AG04449 (cell line): ENCODE results near the gene LARGE1.

Experiments used
- CTCF ChIA-PET: fragments of 350-600 bp; formaldehyde crosslinking; extraction: SDS; loops from one replicate; lab custom pipeline; 2021; ENCODE audit warnings: antibody characterized with exemption; lab: Yijun Ruan, JAX
- POLR2A ChIA-PET: fragments of 400-600, 350-600 bp; formaldehyde crosslinking; extraction: SDS; loops from one replicate; lab custom pipeline; 2020; ENCODE audit warnings: antibody characterized with exemption, inconsistent platforms; lab: Yijun Ruan, JAX
- DNase-seq: peaks from one replicate; pipeline ENCODE4 v3.0.0-alpha.2; 2010; ENCODE audit warnings: low read depth, low spot score
- H3K4me3 ChIP-seq: 2 replicates; pipeline ENCODE4 v1.5.1; 2011; ENCODE audit warnings: low read depth, mild to moderate bottlenecking, control low read depth, low read length
- CTCF ChIP-seq: IDR thresholded peaks from one replicate; pipeline ENCODE4 v1.5.1; 2011; ENCODE audit warnings: mild to moderate bottlenecking, moderate library complexity, low read length, control low read depth, inconsistent platforms; ENCODE audit not compliant: insufficient read depth; ENCODE audit errors: missing control alignments

LARGE1 gene

DNA sequence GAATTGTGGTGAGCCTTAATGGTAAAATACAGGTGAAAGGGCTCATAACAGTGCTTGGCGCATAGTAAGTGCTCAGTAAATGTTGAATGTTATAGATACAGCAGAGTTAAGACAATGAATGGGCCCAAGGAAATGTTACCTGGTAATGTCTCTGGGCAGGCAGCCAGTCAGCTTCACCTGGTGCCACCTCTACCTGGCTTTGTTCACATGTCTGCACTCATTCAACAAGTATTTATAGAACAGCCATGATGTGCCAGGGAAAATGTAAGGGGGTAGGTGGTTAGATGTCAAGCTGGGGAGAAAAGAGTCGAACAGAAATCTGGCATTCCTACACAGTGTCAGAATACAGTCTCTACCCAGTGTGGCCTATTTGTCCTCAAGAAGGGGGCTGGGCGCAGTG, 623.3 kb downstream of the LARGE1 start:
- no peak overlapping the region for H3K4me3 ChIP-seq
- ChIA-PET POLR2A (no interaction called here), CTCF (interaction anchor here (3.6 kb wide), 1 partner anchor 171 kb away, joined by 12 read pairs; no protein-coding TSS in a partner anchor)
- no peak for DNase-seq
- no peak for TF ChIP-seq CTCF

DNA sequence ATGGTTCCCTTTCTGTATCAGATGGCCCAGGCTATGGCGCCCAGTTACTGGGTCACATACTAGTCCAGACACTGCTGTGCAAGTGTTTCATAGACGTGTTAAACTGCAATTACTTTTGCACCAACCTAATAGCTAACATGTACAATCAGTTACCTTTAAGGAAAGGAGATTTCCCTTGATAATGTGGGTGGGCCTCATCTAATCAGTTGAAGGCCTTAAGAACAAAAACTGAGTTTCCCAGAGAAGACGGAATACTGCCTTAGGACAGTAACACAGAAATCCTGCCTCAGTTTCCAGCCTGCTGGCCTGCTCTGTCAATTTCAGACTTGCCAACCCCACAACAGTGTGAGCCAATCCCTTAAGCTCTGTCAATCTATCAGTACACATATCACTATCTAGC, 632.2 kb downstream of the LARGE1 start:
- CTCF ChIA-PET: interaction anchor here (1.3 to 3.6 kb wide), 2 partner anchors 12 to 14 kb away, joined by 3 to 17 read pairs; no protein-coding TSS in a partner anchor
- TF ChIP-seq CTCF: no peak
- no peak for DNase-seq
- POLR2A ChIA-PET: no interaction called here
- H3K4me3 ChIP-seq: no peak overlapping the region

GRCh38 chr22:33275073-33275443, 645.2 kb downstream of the LARGE1 start:
- ChIA-PET POLR2A (no interaction called here), CTCF (interaction anchor here (1.2 kb wide), 1 partner anchor 66 kb away, joined by 3 read pairs; no protein-coding TSS in a partner anchor)
- no peak overlapping the region for H3K4me3 ChIP-seq
- TF ChIP-seq CTCF: no peak
- DNase-seq: no peak

- ChIA-PET POLR2A (no interaction called here), CTCF (interaction anchor here (0.7 to 1.2 kb wide), 3 partner anchors 15 to 65 kb away, joined by 3 read pairs; no protein-coding TSS in a partner anchor)
- DNase-seq: no peak
- H3K4me3 ChIP-seq: no peak overlapping the region
- peak; percentile 15 for TF ChIP-seq CTCF
Observed at GRCh38 chr22:33274214-33275072, 645.8 kb downstream of the LARGE1 start.

- CTCF ChIA-PET: no interaction called here
- no peak for DNase-seq
- TF ChIP-seq CTCF: no peak
- no peak overlapping the region for H3K4me3 ChIP-seq
- POLR2A ChIA-PET: no interaction called here
Observed at GRCh38 chr22:33272871-33273270, 647.4 kb downstream of the LARGE1 start.

DNA sequence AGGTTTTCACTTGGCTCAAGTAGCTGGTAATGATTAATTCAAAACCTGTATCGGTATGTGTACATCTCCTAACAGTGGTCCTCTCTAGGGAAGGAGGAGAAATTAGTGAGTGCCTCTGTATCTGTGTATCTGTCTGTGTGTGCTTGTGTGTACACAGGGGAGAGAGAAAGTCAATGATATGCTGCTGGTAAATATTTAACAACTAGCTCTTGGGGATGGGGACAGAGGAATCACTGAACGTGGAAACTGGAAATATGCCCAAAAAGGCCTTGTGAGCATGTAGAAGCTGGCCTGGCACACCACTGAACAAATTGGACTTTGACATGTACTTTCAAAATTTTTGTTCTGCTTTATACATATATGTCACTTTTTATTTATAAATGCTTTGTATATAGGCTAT, 648.1 kb downstream of the LARGE1 start:
- POLR2A ChIA-PET: no interaction called here
- CTCF ChIA-PET: interaction anchor here (1.2 kb wide), 1 partner anchor 29 kb away, joined by 3 read pairs; no protein-coding TSS in a partner anchor
- H3K4me3 ChIP-seq: no peak overlapping the region
- DNase-seq: no peak
- no peak for TF ChIP-seq CTCF
